Liver (tissue), 9 donors: ENCODE measurements around the gene SIDT2. TPM values are rescaled to one million over a fixed set of nuclear protein-coding genes. Genes with fewer than 3 reads are reported as not detected.
"Not testable (repeated sequence)": the region's sequence is repeated elsewhere in the genome, so short reads cannot be mapped to it uniquely, and the experiment has no call there.

Experiments
- DNase-seq: peaks from one replicate; pipeline ENCODE4 v3.0.0-alpha.2; 2017; ENCODE audit warnings: low spot score
- H3K27ac ChIP-seq, 2 donors: one replicate each; pipeline ENCODE4 v1.7.0; 2013; ENCODE audit warnings: inconsistent platforms in 2 of 2, low read length in 2 of 2, control low read depth in 1 of 2, low read depth in 1 of 2, mild to moderate bottlenecking in 1 of 2
- H3K27me3 ChIP-seq, 4 donors: one replicate each; pipeline versions ENCODE4 v1.6.1 to v1.7.0; 2013; ENCODE audit warnings: low read length in 3 of 4, inconsistent platforms in 1 of 4, mild to moderate bottlenecking in 1 of 4, moderate library complexity in 1 of 4; ENCODE audit not compliant: control insufficient read depth in 4 of 4, insufficient read depth in 4 of 4
- H3K36me3 ChIP-seq, 4 donors: one replicate each; pipeline versions ENCODE4 v1.6.1 to v1.7.0; 2013; ENCODE audit warnings: low read length in 3 of 4, mild to moderate bottlenecking in 3 of 4, low read depth in 1 of 4, moderate library complexity in 1 of 4; ENCODE audit not compliant: control insufficient read depth in 4 of 4, insufficient read depth in 3 of 4
- H3K4me1 ChIP-seq, 4 donors: one replicate each; pipeline versions ENCODE4 v1.6.1 to v1.7.0; 2013; ENCODE audit warnings: low read length in 3 of 4, mild to moderate bottlenecking in 3 of 4, moderate library complexity in 1 of 4; ENCODE audit not compliant: control insufficient read depth in 4 of 4, insufficient read depth in 4 of 4
- H3K4me3 ChIP-seq, 3 donors: one replicate each; pipeline versions ENCODE4 v1.6.1 to v1.7.0; 2013; ENCODE audit warnings: low read length in 3 of 3, control low read depth in 1 of 3, low read depth in 1 of 3, mild to moderate bottlenecking in 1 of 3
- H3K9ac ChIP-seq, 2 donors: one replicate each; pipeline ENCODE4 v1.7.0; 2013; ENCODE audit warnings: low read length in 2 of 2, mild to moderate bottlenecking in 2 of 2, moderate library complexity in 2 of 2, control low read depth in 1 of 2, low read depth in 1 of 2
- H3K9me3 ChIP-seq, 4 donors: one replicate each; pipeline versions ENCODE4 v1.6.1 to v1.7.0; 2013; ENCODE audit warnings: low read length in 3 of 4; ENCODE audit not compliant: control insufficient read depth in 4 of 4
- EGR1 ChIP-seq, 2 donors: IDR thresholded peaks; 2 replicates each; pipeline ENCODE4 v1.6.1; 2016 to 2018; ENCODE audit warnings: antibody characterized with exemption in 2 of 2, low read depth in 2 of 2
- FOXA1 ChIP-seq: IDR thresholded peaks from 2 replicates; pipeline ENCODE4 v1.6.1; 2016; ENCODE audit warnings: antibody characterized with exemption
- FOXA2 ChIP-seq: IDR thresholded peaks from 2 replicates; pipeline ENCODE4 v1.6.1; 2016; ENCODE audit warnings: antibody characterized with exemption
- GABPA ChIP-seq, 2 donors: IDR thresholded peaks in 1 of 2; conservative IDR thresholded peaks in 1 of 2; 2 replicates each; pipeline ENCODE4 v1.6.1; 2016; ENCODE audit warnings: antibody characterized with exemption in 2 of 2, mild to moderate bottlenecking in 1 of 2, moderate library complexity in 1 of 2
- HNF4A ChIP-seq, 2 donors: conservative IDR thresholded peaks; 2 replicates each; pipeline ENCODE4 v1.6.1; 2016; ENCODE audit warnings: antibody characterized with exemption in 2 of 2, mild to moderate bottlenecking in 2 of 2
- HNF4G ChIP-seq: IDR thresholded peaks from 2 replicates; pipeline ENCODE4 v1.6.1; 2016; ENCODE audit warnings: antibody characterized with exemption
- JUND ChIP-seq, 2 donors: IDR thresholded peaks; 2 replicates each; pipeline ENCODE4 v1.6.1; 2016; ENCODE audit warnings: antibody characterized with exemption in 2 of 2
- NR2F2 ChIP-seq: IDR thresholded peaks from 2 replicates; pipeline ENCODE4 v1.6.1; 2016; ENCODE audit warnings: antibody characterized with exemption
- RAD21 ChIP-seq, 2 donors: IDR thresholded peaks; 2 replicates each; pipeline ENCODE4 v1.6.1; 2016; ENCODE audit warnings: antibody characterized with exemption in 2 of 2, mild to moderate bottlenecking in 2 of 2
- RXRA ChIP-seq, 2 donors: IDR thresholded peaks; 2 replicates each; pipeline ENCODE4 v1.6.1; 2017 to 2018; ENCODE audit warnings: antibody characterized with exemption in 2 of 2, mild to moderate bottlenecking in 1 of 2
- SP1 ChIP-seq: IDR thresholded peaks from 2 replicates; pipeline ENCODE4 v1.6.1; 2018; ENCODE audit warnings: antibody characterized with exemption, mild to moderate bottlenecking
- TAF1 ChIP-seq: conservative IDR thresholded peaks from 2 replicates; pipeline ENCODE4 v1.6.1; 2016; ENCODE audit warnings: antibody characterized with exemption, mild to moderate bottlenecking
- YY1 ChIP-seq: IDR thresholded peaks from 2 replicates; pipeline ENCODE4 v1.6.1; 2016; ENCODE audit warnings: antibody characterized with exemption, mild to moderate bottlenecking
- WGBS: extraction: QIAGEN DNeasy Blood & Tissue Kit; methylation state at CpG from one replicate; pipeline ENCODE4 v1.1.7; 2013; 5-methylcytosine and 5-hydroxymethylcytosine counted together
- polyA plus RNA-seq, 2 donors: library from polyadenylated mRNA; stranded (reverse) in 1 of 2; unstranded in 1 of 2; fragments of 200-250 nt in 1 of 2; fragments of >200 nt in 1 of 2; fragmentation: Nextera tagmentation in 1 of 2; extraction: Ambion mirVana in 1 of 2; gene quantifications; one replicate each; pipeline versions ENCODE4 v1.2.1 to v1.2.3, GENCODE V29; 2013 to 2015
- total RNA-seq, 2 donors: library from RNA; depleted of rRNA; stranded (reverse); fragments of >200 nt; gene quantifications; one replicate each; pipeline ENCODE4 v1.2.3, GENCODE V29; 2014
- TF ChIP-seq, protein P1 (sequence below): fragments of 150-350 bp; IDR thresholded peaks from 2 replicates; pipeline ENCODE4 v1.5.1; 2017; ENCODE audit warnings: improper control_type of control experiment, low read depth, low read length; ENCODE audit not compliant: missing input control
- TF ChIP-seq, protein P2 (sequence below): IDR thresholded peaks from 2 replicates; pipeline ENCODE4 v1.6.1; 2016; ENCODE audit warnings: antibody characterized with exemption
- TF ChIP-seq, protein P3 (sequence below): IDR thresholded peaks from 2 replicates; pipeline ENCODE4 v1.6.1; 2016; ENCODE audit warnings: antibody characterized with exemption
- TF ChIP-seq, protein P4 (sequence below): IDR thresholded peaks from 2 replicates; pipeline ENCODE4 v1.6.1; 2016; ENCODE audit warnings: antibody characterized with exemption, mild to moderate bottlenecking
- donor health status: healthy.
- donor health status: healthy.
- donor health status: healthy.
- donor health status: healthy.
- donor health status: healthy.

SIDT2 gene
- total and polyA plus RNA-seq, 4 donors = 11.2 to 42.9 (median 22.4) TPM

DNA sequence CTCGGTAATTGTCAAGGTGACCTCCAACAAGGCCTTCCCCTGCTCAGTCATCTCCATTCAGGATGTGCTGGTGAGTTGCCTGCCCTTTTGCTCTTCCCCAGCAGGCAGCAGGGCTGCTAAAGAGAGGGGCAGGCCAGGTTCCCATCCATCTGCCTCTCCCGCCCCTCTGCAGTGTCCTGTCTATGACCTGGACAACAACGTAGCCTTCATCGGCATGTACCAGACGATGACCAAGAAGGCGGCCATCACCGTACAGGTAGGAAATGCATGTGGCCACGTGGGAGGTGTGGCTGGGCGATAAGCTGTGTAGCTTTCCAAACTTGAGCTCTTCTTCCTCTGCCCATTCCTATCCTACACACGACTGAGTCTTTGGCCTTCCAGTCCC is 4.0 kb downstream of the SIDT2 start:
- H3K27ac ChIP-seq = no peak overlapping the region

DNA sequence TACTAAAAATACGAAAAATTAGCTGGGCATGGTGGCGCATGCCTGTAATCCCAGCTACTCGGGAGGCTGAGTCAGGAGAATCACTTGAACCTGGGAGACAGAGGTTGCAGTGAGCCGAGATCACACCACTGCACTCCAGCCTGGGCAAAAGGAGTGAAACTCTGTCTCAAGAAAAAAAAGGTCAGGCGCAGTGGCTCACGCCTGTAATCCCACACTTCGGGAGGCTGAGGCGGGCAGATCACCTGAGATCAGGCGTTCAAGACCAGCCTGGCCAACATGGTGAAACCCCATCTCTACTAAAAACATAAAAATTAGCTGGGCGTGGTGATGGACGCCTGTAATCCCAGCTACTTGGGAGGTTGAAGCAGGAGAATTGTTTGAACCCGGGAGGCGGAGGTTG is 4.6 kb downstream of the SIDT2 start:
- not testable (repeated sequence) for H3K9ac ChIP-seq, H3K27ac ChIP-seq, H3K4me3 ChIP-seq, H3K27me3 ChIP-seq, H3K9me3 ChIP-seq, DNase-seq
- WGBS = 97% methylated on average over 13 of the region's 13 CpGs
- H3K4me1 ChIP-seq = peaks cover 2 to 21% (median 16%) of the 10 kb centered on the region in 4 donors
- peaks cover 7 to 43% (median 18%) of the 10 kb centered on the region in 4 donors for H3K36me3 ChIP-seq

More for the DNA sequence above, 4.0 kb downstream of the SIDT2 start:
- H3K4me1 ChIP-seq = peaks cover 4 to 23% (median 18%) of the 10 kb centered on the region in 4 donors
- TF ChIP-seq, protein P1, sequence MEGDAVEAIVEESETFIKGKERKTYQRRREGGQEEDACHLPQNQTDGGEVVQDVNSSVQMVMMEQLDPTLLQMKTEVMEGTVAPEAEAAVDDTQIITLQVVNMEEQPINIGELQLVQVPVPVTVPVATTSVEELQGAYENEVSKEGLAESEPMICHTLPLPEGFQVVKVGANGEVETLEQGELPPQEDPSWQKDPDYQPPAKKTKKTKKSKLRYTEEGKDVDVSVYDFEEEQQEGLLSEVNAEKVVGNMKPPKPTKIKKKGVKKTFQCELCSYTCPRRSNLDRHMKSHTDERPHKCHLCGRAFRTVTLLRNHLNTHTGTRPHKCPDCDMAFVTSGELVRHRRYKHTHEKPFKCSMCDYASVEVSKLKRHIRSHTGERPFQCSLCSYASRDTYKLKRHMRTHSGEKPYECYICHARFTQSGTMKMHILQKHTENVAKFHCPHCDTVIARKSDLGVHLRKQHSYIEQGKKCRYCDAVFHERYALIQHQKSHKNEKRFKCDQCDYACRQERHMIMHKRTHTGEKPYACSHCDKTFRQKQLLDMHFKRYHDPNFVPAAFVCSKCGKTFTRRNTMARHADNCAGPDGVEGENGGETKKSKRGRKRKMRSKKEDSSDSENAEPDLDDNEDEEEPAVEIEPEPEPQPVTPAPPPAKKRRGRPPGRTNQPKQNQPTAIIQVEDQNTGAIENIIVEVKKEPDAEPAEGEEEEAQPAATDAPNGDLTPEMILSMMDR = no peak
- TF ChIP-seq, protein P2, sequence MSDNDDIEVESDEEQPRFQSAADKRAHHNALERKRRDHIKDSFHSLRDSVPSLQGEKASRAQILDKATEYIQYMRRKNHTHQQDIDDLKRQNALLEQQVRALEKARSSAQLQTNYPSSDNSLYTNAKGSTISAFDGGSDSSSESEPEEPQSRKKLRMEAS = no peak
- no peak for TF ChIP-seq RXRA (IDR thresholded peaks at IDR 0.05)
- TF ChIP-seq FOXA1 = no peak
- no peak for TF ChIP-seq GABPA (IDR thresholded peaks at IDR 0.05 in 1 of 2, conservative IDR thresholded peaks at IDR 0.05 in 1 of 2)
- peak; percentile 30 for DNase-seq
- no peak overlapping the region for H3K4me3 ChIP-seq
- 95% methylated on average over 10 of the region's 10 CpGs for WGBS
- H3K9me3 ChIP-seq = no peaks in the 10 kb centered on the region
- no peak overlapping the region for H3K9ac ChIP-seq
- peaks cover 3 to 37% (median 15%) of the 10 kb centered on the region in 4 donors for H3K36me3 ChIP-seq
- H3K27me3 ChIP-seq = no peaks in the 10 kb centered on the region

DNA sequence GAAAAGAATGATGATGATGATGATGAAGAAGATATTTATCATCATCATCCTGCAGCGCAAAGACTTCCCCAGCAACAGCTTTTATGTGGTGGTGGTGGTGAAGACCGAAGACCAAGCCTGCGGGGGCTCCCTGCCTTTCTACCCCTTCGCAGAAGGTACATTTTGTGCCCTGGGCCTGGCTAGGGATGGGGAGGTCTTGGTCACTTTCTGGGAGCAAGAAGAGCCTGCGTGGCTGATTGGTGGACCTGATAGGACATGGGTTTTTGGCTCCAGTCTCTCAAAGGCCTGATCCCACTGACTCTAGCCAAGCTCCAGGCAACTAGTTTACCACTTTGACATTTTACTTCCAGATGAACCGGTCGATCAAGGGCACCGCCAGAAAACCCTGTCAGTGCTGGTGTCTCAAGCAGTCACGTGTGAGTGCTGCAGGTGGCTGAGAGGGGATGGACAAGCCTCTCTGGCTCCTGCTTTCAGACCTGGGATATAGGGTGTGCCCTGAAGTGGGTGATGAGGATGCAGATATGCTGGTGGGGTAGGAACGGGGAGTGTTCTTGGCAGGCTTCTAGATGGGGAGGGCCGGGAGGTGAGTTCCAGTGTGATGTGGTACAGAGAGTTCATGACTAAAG is 5.3 kb downstream of the SIDT2 start:
- Histone ChIP-seq H3K4me3 (no peak overlapping the region), H3K36me3 (peaks cover 8 to 49% (median 18%) of the 10 kb centered on the region in 4 donors), H3K4me1 (peaks cover 2 to 19% (median 14%) of the 10 kb centered on the region in 4 donors), H3K9me3 (no peaks in the 10 kb centered on the region), H3K27me3 (no peaks in the 10 kb centered on the region), H3K27ac (no peak overlapping the region), H3K9ac (no peak overlapping the region)
- DNase-seq = no peak
- 92% methylated on average over 11 of the region's 11 CpGs for WGBS
- TF ChIP-seq, protein P2 = no peak
- TF ChIP-seq RAD21 (IDR thresholded peaks at IDR 0.05) (no peak), SP1 (no peak), JUND (IDR thresholded peaks at IDR 0.05) (no peak), NR2F2 (no peak), TAF1 (no peak), HNF4A (conservative IDR thresholded peaks at IDR 0.05) (no peak), YY1 (no peak), FOXA2 (no peak), FOXA1 (no peak), EGR1 (IDR thresholded peaks at IDR 0.05; ENCODE audit: low read depth in 2 of 2) (no peak), HNF4G (no peak), RXRA (IDR thresholded peaks at IDR 0.05) (no peak)
- TF ChIP-seq, protein P3, sequence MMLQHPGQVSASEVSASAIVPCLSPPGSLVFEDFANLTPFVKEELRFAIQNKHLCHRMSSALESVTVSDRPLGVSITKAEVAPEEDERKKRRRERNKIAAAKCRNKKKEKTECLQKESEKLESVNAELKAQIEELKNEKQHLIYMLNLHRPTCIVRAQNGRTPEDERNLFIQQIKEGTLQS = no peak
- TF ChIP-seq, protein P4, sequence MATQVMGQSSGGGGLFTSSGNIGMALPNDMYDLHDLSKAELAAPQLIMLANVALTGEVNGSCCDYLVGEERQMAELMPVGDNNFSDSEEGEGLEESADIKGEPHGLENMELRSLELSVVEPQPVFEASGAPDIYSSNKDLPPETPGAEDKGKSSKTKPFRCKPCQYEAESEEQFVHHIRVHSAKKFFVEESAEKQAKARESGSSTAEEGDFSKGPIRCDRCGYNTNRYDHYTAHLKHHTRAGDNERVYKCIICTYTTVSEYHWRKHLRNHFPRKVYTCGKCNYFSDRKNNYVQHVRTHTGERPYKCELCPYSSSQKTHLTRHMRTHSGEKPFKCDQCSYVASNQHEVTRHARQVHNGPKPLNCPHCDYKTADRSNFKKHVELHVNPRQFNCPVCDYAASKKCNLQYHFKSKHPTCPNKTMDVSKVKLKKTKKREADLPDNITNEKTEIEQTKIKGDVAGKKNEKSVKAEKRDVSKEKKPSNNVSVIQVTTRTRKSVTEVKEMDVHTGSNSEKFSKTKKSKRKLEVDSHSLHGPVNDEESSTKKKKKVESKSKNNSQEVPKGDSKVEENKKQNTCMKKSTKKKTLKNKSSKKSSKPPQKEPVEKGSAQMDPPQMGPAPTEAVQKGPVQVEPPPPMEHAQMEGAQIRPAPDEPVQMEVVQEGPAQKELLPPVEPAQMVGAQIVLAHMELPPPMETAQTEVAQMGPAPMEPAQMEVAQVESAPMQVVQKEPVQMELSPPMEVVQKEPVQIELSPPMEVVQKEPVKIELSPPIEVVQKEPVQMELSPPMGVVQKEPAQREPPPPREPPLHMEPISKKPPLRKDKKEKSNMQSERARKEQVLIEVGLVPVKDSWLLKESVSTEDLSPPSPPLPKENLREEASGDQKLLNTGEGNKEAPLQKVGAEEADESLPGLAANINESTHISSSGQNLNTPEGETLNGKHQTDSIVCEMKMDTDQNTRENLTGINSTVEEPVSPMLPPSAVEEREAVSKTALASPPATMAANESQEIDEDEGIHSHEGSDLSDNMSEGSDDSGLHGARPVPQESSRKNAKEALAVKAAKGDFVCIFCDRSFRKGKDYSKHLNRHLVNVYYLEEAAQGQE = no peak
- TF ChIP-seq, protein P1 = no peak
